ENCODE data around the gene CDH7.

Gene CDH7

GRCh38 chr18:65750389-65751154, at the start of gene CDH7:
CDH7 (plus strand) TSS chr18:65751012; CDS start chr18:65762843, 11,831 bp downstream.
- peak; percentile 7 for DNase-seq (ENCODE audit: low spot score)

- no peak for DNase-seq (ENCODE audit: low spot score)
These were observed 46.8 kb upstream of the CDH7 start for GRCh38 chr18:65704046-65704445.

- no peak for DNase-seq (ENCODE audit: low spot score)
These were observed 44.2 kb upstream of the CDH7 start for GRCh38 chr18:65706646-65707045.

- no peak for DNase-seq (ENCODE audit: low spot score)
These were observed 39.3 kb upstream of the CDH7 start for GRCh38 chr18:65711493-65711892.

- no peak for DNase-seq (ENCODE audit: low spot score)
These were observed 29.2 kb upstream of the CDH7 start for GRCh38 chr18:65721619-65722018.

- no peak for DNase-seq (ENCODE audit: low spot score)
These were observed 25.4 kb upstream of the CDH7 start for GRCh38 chr18:65725251-65726050.

- no peak for DNase-seq (ENCODE audit: low spot score)
These were observed 15.7 kb upstream of the CDH7 start for GRCh38 chr18:65735155-65735554.

GRCh38 chr18:65737471-65737955, 13.3 kb upstream of the CDH7 start:
- no peak for DNase-seq (ENCODE audit: low spot score)

- DNase-seq (ENCODE audit: low spot score), result no peak
These were observed 3.9 kb upstream of the CDH7 start for GRCh38 chr18:65746936-65747335.

- no peak for DNase-seq (ENCODE audit: low spot score)
These were observed 2.5 kb upstream of the CDH7 start for GRCh38 chr18:65748321-65748720.

GRCh38 chr18:65749841-65750240, 971 bp upstream of the CDH7 start:
- no peak for DNase-seq (ENCODE audit: low spot score)

- no peak for DNase-seq (ENCODE audit: low spot score)
These were observed 608 bp downstream of the CDH7 start for GRCh38 chr18:65751155-65752085.

GRCh38 chr18:65752625-65753325, 2.0 kb downstream of the CDH7 start:
- no peak for DNase-seq (ENCODE audit: low spot score)

GRCh38 chr18:65753520-65753919, 2.7 kb downstream of the CDH7 start:
- DNase-seq (ENCODE audit: low spot score), result no peak

GRCh38 chr18:65754121-65754520, 3.3 kb downstream of the CDH7 start:
- no peak for DNase-seq (ENCODE audit: low spot score)

GRCh38 chr18:65755616-65756015, 4.8 kb downstream of the CDH7 start:
- DNase-seq (ENCODE audit: low spot score), result no peak

GRCh38 chr18:65760457-65760856, 9.6 kb downstream of the CDH7 start:
- no peak for DNase-seq (ENCODE audit: low spot score)

GRCh38 chr18:65761636-65762295, 11.0 kb downstream of the CDH7 start:
- DNase-seq (ENCODE audit: low spot score), result no peak

- DNase-seq (ENCODE audit: low spot score), result no peak
These were observed 11.7 kb downstream of the CDH7 start for GRCh38 chr18:65762556-65762955.

GRCh38 chr18:65767406-65767805, 16.6 kb downstream of the CDH7 start:
- no peak for DNase-seq (ENCODE audit: low spot score)
